PFSK-1 (cell line): ENCODE data around the gene MYOM3.

Experiments
- TAF1 ChIP-seq: IDR thresholded peaks from 2 replicates; pipeline ENCODE4 v1.6.1; 2012; ENCODE audit warnings: low read length, control low read depth, borderline replicate concordance; ENCODE audit not compliant: insufficient read depth
- TF ChIP-seq, protein P1 (sequence below), 2 experiments: IDR thresholded peaks; 2 replicates each; pipeline versions ENCODE4 v1.6.1 to v1.8.0; 2011 to 2012; ENCODE audit warnings: low read depth in 2 of 2, low read length in 2 of 2, control low read depth in 1 of 2, inconsistent platforms in 1 of 2, mild to moderate bottlenecking in 1 of 2, moderate library complexity in 1 of 2; ENCODE audit not compliant: insufficient read depth in 1 of 2

GRCh38 chr1:24055681-24056080 is 56.3 kb downstream of the MYOM3 start:
- TF ChIP-seq, protein P1, sequence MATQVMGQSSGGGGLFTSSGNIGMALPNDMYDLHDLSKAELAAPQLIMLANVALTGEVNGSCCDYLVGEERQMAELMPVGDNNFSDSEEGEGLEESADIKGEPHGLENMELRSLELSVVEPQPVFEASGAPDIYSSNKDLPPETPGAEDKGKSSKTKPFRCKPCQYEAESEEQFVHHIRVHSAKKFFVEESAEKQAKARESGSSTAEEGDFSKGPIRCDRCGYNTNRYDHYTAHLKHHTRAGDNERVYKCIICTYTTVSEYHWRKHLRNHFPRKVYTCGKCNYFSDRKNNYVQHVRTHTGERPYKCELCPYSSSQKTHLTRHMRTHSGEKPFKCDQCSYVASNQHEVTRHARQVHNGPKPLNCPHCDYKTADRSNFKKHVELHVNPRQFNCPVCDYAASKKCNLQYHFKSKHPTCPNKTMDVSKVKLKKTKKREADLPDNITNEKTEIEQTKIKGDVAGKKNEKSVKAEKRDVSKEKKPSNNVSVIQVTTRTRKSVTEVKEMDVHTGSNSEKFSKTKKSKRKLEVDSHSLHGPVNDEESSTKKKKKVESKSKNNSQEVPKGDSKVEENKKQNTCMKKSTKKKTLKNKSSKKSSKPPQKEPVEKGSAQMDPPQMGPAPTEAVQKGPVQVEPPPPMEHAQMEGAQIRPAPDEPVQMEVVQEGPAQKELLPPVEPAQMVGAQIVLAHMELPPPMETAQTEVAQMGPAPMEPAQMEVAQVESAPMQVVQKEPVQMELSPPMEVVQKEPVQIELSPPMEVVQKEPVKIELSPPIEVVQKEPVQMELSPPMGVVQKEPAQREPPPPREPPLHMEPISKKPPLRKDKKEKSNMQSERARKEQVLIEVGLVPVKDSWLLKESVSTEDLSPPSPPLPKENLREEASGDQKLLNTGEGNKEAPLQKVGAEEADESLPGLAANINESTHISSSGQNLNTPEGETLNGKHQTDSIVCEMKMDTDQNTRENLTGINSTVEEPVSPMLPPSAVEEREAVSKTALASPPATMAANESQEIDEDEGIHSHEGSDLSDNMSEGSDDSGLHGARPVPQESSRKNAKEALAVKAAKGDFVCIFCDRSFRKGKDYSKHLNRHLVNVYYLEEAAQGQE (IDR thresholded peaks at IDR 0.05; ENCODE audit: insufficient read depth in 1 of 2, low read depth in 2 of 2, low read length in 2 of 2), result no peak
- TF ChIP-seq TAF1, result no peak
